Activated CD4-positive, CD25-positive, alpha-beta regulatory T cell (primary cell): ENCODE results near the gene SSBP2.
A peak's percentile ranks its signal among the peaks of the same experiment; 100 is the strongest.

ENCODE experiments used
- DNase-seq, 4 experiments: peaks; one replicate each; lab custom pipeline; 2025; lab: John Stamatoyannopoulos, UW

SSBP2 gene

GRCh38 chr5:81767097-81767496, 16.2 kb upstream of the SSBP2 start:
- DNase-seq, result no peak

- no peak for DNase-seq
Measured at GRCh38 chr5:81766611-81767010, 15.7 kb upstream of the SSBP2 start.

DNA sequence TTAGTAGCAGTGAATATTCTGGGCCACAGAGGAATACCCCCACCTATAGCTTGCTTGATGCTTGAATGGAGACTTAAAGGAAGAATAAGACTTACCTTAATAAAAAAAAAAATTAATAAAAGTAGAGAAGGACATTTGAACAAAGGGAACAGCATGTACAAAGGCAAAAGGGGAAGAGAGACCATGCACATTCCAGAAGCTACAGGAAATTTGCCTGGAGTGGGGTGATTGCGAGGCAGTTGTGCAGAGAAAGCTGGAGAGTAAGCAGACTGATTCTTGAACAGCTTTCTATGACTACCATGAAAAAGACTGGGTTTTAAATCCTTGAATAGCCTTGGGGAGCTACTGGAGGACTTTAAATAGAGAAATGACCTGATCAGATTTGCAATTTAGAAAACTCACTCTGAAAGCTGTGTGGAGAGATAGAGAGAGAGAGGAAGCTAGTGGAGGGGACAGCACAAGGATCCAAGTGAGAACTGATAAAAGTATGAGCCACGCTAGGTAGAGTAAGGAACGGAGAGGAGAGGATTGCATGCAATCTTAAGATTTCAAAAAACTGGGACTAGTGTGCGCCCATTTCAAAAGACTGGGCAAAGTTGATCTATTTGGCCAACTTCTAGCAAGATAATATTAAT, 12.5 kb upstream of the SSBP2 start:
- DNase-seq, result no peak

DNA sequence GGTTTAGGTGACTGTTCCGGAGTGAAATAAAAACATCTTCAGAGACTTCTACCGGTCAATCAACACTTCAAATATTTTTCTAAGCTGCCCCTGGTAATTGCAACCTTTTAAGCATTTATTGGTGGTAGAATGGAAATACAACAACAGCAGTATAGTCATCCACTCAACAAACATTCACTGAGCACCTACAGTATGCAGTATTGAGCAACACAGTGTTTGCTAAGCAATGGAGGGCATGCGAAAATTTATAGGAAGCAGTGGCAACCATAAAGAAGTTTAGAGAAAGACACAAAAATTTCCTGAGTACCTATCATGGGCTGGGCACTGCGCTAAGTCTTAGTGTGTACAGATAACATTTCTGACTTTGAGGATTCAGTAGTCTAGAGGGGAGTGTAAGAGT, 12.0 kb upstream of the SSBP2 start:
- DNase-seq, result no peak

DNA sequence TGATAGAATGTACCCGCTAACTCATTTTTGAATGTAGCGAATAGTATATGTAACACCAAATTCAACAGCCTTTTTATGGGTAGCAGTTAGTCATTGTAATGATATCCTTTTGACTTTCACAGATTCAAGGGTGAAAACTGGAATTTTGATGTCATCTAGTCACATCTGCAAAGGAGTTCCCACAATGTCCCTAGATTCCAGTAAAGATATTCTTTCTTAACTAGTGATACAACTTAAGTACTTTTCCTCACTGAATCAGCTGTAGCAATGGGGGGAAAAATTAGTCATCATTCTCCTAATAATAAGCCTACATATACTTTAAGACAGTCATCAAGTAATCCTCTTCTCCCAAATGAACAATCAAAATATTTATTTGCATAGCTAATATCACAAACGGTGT, 11.5 kb upstream of the SSBP2 start:
- DNase-seq, result no peak

GRCh38 chr5:81761970-81762369, 11.1 kb upstream of the SSBP2 start:
- no peak for DNase-seq

- DNase-seq, result no peak
Measured at GRCh38 chr5:81761270-81761669, 10.4 kb upstream of the SSBP2 start.

DNA sequence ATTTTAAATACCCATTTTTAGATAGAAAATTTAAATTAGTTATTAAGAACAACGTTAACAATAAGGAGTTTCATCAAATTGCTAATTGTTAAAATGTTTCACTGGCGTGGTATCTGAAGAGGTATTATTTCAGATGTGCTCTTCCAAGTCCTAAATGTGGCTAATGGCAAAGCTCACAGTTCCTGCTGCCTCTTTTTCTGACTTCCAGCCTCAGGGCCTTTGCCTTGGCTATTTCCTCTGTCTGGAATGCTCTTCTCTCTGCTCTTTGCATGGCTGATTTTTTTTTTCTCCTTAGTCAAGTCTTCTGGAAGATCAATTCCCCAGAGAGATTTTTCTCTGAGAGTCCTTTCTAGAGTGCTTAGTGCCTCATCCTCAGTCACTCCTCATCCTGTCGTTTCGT, 9.6 kb upstream of the SSBP2 start:
- DNase-seq, result no peak

- no peak for DNase-seq
Measured at GRCh38 chr5:81759632-81760005, 8.7 kb upstream of the SSBP2 start.

DNA sequence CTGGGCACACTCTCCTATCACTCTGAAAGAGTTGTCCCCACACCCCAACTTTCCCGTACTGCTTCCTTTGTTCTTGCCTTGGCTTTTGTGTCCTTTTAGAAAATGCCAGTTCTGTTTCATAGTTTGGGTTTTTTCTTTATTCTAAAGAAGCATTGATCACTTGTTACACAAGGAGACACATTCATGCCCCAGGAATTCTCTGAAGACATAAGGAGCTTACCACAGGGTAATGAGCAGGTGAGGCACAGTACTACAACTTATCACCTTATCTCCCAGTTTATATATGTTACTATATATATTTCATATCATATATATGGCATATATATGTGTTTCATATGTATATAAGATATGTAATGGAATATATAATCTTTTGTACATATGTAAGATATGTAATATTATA, 6.5 kb upstream of the SSBP2 start:
- DNase-seq, result no peak

- no peak for DNase-seq
Measured at GRCh38 chr5:81756016-81756415, 5.1 kb upstream of the SSBP2 start.

DNA sequence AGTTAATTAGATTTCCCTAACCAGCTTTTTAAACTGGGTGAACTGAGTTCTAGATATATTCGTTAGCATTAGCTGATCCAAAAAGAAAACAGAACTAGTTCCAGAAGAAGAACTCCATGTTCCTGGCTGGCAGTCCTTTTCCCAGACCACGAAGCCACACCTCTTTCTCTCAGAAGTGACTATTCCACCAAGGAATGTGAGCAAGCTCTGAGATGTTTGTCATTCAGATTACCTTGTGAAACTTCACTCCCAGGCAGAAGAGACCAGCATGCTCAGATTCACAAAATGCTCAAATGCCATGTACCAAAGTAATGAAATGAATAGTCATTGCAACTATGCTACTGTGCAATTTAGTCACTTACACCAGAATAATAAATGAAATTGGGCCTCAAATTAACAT, 4.4 kb upstream of the SSBP2 start:
- no peak for DNase-seq

GRCh38 chr5:81754621-81755020, 3.7 kb upstream of the SSBP2 start:
- DNase-seq, result no peak

DNA sequence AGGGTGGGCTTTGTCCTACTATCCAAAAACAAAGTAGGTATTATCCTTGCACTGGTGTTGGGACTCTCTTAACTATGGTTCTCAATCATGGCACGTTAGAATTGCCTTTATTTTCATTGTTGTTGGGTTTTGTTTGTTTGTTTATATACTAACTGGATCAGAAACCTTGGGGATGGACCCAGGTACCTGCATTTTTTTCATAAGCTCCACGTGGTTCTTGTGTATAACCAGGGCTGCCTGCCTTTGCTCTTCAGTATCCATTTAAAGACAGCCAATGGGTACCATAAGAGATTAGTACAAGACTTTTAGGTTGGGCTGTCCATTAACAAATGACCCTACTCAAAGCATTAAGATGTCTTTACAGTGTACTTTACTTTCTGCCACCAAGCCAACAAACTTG, 2.5 kb upstream of the SSBP2 start:
- no peak for DNase-seq

DNA sequence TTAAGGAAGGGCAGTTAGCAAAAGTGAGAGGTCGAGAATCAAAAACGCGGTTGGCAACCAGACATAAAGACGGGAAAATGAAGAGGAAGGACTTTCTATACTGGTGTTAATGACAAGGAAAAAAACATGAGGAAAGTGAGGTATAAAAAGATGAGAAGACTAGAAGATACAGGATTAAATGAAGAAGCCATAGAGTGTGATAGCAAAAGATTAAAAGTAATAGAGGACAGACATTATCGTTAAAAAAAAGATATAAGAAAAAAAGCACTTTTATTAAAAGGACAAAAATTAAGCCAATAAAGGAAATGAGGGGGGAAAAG, 1.7 kb upstream of the SSBP2 start:
- no peak for DNase-seq

DNA sequence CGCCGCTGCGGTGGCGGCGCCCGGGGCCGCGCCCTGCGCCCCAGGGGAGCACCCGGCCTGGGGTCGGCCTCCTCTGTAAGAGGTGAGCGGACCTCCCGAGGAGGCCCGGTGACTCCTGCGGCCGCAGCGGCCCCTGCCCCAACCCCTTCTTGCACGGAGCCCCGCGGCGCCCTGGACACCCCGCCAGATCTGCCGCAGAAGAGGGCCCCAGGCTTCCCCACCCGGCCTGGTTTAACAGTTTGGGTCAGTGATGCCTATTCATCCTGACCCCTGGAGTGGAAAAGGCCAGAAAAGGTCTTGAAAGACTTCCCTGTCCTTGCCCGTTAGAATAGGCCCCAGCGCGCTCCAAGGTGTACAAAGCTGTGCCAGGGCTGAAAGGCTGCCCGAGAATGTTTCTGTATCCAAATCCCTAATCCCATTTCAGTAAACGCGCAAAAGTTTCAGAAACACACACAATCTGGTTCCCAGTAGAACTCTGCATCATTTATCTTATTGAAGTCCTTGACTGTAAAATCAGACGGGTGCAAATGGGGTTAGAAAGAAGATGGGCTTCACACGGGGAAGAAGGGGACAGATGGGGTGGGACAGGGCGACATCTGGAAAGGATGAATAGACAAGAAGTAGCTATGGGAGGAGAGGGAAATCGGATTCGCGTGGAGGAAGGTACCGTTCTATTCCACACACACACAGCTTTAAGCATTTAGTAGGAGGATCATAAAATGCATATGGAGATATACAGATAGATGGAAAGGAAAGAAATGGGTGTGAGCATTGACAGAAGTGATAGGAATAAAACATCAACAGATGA, 1.1 kb upstream of the SSBP2 start:
- DNase-seq, result no peak

DNA sequence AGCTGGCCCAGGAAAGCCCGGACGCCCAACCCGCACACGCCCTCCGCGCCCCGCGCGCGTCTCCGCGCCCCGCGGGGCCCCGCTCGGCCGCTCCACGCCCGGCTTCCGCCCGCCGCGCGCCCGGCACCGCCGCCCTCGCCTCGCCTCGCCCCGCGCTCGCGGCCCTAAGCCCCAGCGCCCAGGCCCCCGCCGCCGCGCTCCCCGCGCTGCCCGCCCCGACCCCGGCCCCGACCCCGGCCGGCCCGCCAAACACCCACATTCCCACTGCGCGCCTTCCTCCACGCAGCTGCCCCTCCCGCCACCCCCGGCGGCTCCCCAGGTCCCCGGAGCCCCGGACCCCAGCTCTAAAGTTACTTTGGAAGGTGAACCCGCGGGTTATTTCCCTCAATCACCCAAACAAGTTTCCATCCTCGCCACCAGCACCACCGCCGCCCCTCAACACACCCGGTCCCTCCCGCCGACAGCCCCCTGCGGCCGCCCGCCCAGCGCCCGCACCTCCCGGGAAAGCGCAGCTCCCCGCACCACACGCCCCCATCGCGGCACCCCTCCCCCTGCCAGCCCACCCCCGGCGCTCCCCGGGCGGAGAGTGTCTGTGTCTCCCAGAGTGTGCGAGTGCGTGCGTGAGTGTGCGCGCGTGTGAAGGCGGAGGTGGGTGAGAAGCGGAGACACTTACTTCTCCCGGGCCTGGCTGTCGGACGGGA, 439 bp downstream of the SSBP2 start:
- DNase-seq, result peak in 2 of 4 experiments; percentile 13 to 31

DNA sequence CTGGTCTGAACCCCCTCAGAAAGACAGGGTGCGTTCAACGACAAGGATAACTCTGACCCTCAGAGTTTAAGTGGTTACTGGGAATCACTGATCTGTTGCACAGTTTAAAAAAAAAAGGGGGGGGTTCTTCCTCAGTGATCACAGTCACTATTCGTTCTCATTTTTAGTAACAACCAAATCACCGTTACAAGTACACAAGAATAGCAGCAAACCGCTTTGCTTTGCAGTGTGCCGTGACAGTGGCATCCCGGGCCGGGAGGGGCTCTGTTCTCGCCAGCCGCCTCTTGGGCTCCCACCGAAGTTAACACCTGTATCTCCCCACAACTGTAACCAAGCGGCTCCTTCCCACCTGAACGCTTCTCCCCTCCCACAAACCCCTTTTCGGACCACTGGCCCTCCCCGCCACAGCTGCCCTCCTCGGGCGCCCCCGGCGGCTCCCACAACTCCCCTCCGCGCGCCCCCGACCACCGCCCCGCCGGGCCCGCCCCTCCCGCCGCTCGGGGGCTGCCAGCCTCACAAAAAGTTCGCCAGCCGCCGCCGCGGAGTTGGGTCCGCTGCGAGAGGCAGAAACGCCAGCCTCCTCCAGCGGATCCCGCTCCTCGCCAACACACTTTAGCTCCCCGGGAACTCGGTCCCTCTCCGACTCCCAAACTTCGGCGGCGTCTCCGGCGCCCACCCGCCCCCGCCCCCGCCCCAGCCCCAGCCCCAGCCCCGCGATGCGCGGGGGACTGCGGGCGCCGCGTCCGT, 1.2 kb downstream of the SSBP2 start:
- peak; percentile 17 to 30 (median 18) for DNase-seq

GRCh38 chr5:81749192-81749560, 1.7 kb downstream of the SSBP2 start:
- no peak for DNase-seq

GRCh38 chr5:81748556-81748955, 2.3 kb downstream of the SSBP2 start:
- no peak for DNase-seq

- no peak for DNase-seq
Measured at GRCh38 chr5:81747030-81747429, 3.9 kb downstream of the SSBP2 start.

- no peak for DNase-seq
Measured at GRCh38 chr5:81740758-81741157, 10.1 kb downstream of the SSBP2 start.

- no peak for DNase-seq
Measured at GRCh38 chr5:81739291-81739690, 11.6 kb downstream of the SSBP2 start.
